Measurements from ENCODE around the gene RELL2. TPM values are rescaled to one million over a fixed set of nuclear protein-coding genes. Genes with fewer than 3 reads are reported as not detected.

The RELL2 gene
- total RNA-seq, 2 experiments from 2014 or later, result 31.4 to 35.6 TPM

GRCh38 chr5:141654298-141654697, 17.5 kb downstream of the RELL2 start:
- Mint-ChIP-seq H3K4me3 (no peak overlapping the region), H3K36me3 (ENCODE audit: low read depth) (no peaks in the 10 kb centered on the region), H3K27me3 (no peaks in the 10 kb centered on the region), H3K27ac (no peak overlapping the region), H3K9me3 (no peaks in the 10 kb centered on the region), H3K4me1 (ENCODE audit: low read depth) (peaks cover 36% of the 10 kb centered on the region)
- intact Hi-C loops (cut with micrococcal nuclease), result no loop called here
- ATAC-seq (no peak), DNase-seq (no peak)
- TF ChIP-seq, protein P1, sequence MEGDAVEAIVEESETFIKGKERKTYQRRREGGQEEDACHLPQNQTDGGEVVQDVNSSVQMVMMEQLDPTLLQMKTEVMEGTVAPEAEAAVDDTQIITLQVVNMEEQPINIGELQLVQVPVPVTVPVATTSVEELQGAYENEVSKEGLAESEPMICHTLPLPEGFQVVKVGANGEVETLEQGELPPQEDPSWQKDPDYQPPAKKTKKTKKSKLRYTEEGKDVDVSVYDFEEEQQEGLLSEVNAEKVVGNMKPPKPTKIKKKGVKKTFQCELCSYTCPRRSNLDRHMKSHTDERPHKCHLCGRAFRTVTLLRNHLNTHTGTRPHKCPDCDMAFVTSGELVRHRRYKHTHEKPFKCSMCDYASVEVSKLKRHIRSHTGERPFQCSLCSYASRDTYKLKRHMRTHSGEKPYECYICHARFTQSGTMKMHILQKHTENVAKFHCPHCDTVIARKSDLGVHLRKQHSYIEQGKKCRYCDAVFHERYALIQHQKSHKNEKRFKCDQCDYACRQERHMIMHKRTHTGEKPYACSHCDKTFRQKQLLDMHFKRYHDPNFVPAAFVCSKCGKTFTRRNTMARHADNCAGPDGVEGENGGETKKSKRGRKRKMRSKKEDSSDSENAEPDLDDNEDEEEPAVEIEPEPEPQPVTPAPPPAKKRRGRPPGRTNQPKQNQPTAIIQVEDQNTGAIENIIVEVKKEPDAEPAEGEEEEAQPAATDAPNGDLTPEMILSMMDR (IDR thresholded peaks at IDR 0.05), result no peak
- ChIA-PET POLR2A (interaction anchor here (1.4 to 1.6 kb wide), 3 partner anchors 13 to 27 kb away, joined by 3 to 5 read pairs (median 4); partner anchors contain the start of genes HDAC3 and RELL2), CTCF (interaction anchor here (0.9 to 1.2 kb wide), 4 partner anchors 11 to 87 kb away, joined by 3 to 5 read pairs (median 4); no protein-coding TSS in a partner anchor)

- CTCF ChIA-PET, result interaction anchor here (1.1 to 1.7 kb wide), 2 partner anchors 10 to 63 kb away, joined by 4 to 5 read pairs; no protein-coding TSS in a partner anchor
- DNase-seq (no peak), ATAC-seq (no peak)
- no peak overlapping the region for H3K27ac Mint-ChIP-seq
- no peak overlapping the region for H3K4me3 Mint-ChIP-seq
- H3K27me3 Mint-ChIP-seq, result no peaks in the 10 kb centered on the region
- no peaks in the 10 kb centered on the region for H3K36me3 Mint-ChIP-seq (ENCODE audit: low read depth)
- no peaks in the 10 kb centered on the region for H3K9me3 Mint-ChIP-seq
- TF ChIP-seq, protein P1 (IDR thresholded peaks at IDR 0.05), result no peak
- intact Hi-C loops (cut with micrococcal nuclease), result no loop called here
- POLR2A ChIA-PET, result interaction anchor here (1.6 kb wide), 1 partner anchor 26 kb away, joined by 4 read pairs; no protein-coding TSS in a partner anchor
- H3K4me1 Mint-ChIP-seq (ENCODE audit: low read depth), result peaks cover 30% of the 10 kb centered on the region
Observed at GRCh38 chr5:141655020-141655419, 18.2 kb downstream of the RELL2 start.

DNA sequence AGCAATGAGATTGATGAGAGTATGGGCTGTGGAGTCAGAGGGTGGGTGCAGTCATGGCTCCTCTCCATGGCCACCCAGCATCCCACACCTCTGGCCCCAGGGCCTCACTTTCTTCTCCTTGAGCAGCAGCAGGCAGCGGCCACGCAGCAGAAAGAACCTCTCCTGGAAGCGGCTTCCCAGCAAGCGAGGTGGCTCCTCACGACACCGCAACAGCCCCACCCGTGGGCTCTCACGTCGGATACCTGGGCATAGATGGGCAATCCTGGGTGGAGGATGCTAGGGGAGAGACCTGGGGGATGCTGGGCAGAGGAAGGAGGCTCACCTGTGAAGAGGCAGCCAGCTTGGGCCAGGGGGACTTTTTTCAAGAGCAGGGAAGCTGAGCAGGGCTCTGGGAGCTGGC, 19.6 kb downstream of the RELL2 start:
- Mint-ChIP-seq H3K36me3 (ENCODE audit: low read depth) (no peaks in the 10 kb centered on the region), H3K4me3 (no peak overlapping the region), H3K4me1 (ENCODE audit: low read depth) (peaks cover 21% of the 10 kb centered on the region), H3K9me3 (no peaks in the 10 kb centered on the region), H3K27ac (no peak overlapping the region), H3K27me3 (no peaks in the 10 kb centered on the region)
- POLR2A ChIA-PET, result interaction anchor here (0.9 kb wide), 1 partner anchor 143 kb away, joined by 3 read pairs; no protein-coding TSS in a partner anchor
- intact Hi-C loops (cut with micrococcal nuclease), result no loop called here
- TF ChIP-seq, protein P1 (IDR thresholded peaks at IDR 0.05), result no peak
- DNase-seq (no peak), ATAC-seq (no peak)
- CTCF ChIA-PET, result interaction anchor here (1.0 to 1.7 kb wide), 2 partner anchors 9 to 64 kb away, joined by 3 to 5 read pairs; no protein-coding TSS in a partner anchor

DNA sequence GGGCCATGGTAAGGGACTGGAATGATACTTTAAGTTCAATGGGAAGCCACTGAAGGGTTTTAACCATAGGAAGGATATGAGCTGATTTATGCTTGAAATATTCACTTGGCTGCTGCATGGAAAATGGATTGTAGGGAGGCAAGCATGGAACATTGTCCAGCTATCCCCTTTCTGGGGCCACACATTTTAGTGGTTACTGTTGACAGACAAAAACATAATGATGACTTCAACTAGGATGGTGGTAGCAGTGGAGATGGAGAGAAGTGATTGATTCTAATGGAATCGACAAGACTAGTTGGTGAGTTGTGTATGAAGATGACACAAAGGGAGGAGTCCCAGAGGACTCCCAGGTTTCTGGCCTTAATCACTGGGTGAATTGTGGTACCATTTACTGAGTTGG, 20.6 kb downstream of the RELL2 start:
- ChIA-PET CTCF (interaction anchor here (1.0 to 1.2 kb wide), 4 partner anchors 8 to 65 kb away, joined by 3 to 5 read pairs (median 3); no protein-coding TSS in a partner anchor), POLR2A (interaction anchor here (0.8 kb wide), 1 partner anchor 12 kb away, joined by 3 read pairs; no protein-coding TSS in a partner anchor)
- no peaks in the 10 kb centered on the region for H3K9me3 Mint-ChIP-seq
- no peaks in the 10 kb centered on the region for H3K36me3 Mint-ChIP-seq (ENCODE audit: low read depth)
- DNase-seq (no peak), ATAC-seq (no peak)
- intact Hi-C loops (cut with micrococcal nuclease), result no loop called here
- no peak overlapping the region for H3K4me3 Mint-ChIP-seq
- TF ChIP-seq, protein P1 (IDR thresholded peaks at IDR 0.05), result no peak
- H3K27ac Mint-ChIP-seq, result no peak overlapping the region
- H3K4me1 Mint-ChIP-seq (ENCODE audit: low read depth), result peaks cover 13% of the 10 kb centered on the region
- no peaks in the 10 kb centered on the region for H3K27me3 Mint-ChIP-seq

DNA sequence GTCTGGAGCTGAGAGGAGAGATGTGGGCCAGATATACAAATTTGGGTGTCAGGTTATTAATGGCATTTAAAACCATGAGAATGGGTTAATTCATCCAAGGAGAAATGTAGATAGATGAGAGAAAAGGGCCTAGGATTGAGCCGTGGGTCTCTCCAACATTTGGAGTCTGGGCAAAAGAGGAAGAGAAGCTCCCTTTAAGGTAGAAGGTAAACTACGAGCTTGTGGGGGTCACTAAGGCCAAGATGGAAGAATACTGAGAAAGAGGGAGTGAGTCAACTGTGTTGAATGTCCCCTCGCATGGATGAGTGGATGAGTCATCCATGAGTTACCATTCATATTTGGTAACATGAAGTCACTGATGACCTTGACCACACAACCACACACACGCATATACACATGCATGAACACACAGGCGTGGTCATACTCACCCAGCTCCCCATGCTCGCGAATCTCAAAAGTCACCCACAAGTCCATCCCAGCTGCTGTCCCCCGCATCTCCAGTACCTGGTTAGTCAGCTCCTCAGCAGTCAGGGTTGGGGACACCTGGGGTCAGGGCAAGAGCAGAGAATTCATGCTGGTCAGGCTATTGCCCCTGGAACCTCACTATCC, 21.2 kb downstream of the RELL2 start:
- peaks cover 10% of the 10 kb centered on the region for H3K4me1 Mint-ChIP-seq (ENCODE audit: low read depth)
- H3K4me3 Mint-ChIP-seq, result no peak overlapping the region
- TF ChIP-seq, protein P1 (IDR thresholded peaks at IDR 0.05), result no peak
- H3K27ac Mint-ChIP-seq, result no peak overlapping the region
- H3K9me3 Mint-ChIP-seq, result no peaks in the 10 kb centered on the region
- ATAC-seq (peak; percentile 84), DNase-seq (peak; percentile 55)
- ChIA-PET CTCF (interaction anchor here (0.9 to 2.3 kb wide), 8 partner anchors 9 to 303 kb away, joined by 3 to 8 read pairs (median 3); no protein-coding TSS in a partner anchor), POLR2A (no interaction called here)
- H3K36me3 Mint-ChIP-seq (ENCODE audit: low read depth), result no peaks in the 10 kb centered on the region
- intact Hi-C loops (cut with micrococcal nuclease), result no loop called here
- H3K27me3 Mint-ChIP-seq, result no peaks in the 10 kb centered on the region
